Activated naive CD8-positive, alpha-beta T cell (primary cell): ENCODE results near the gene INTS15.
"Not testable (repeated sequence)": the region's sequence is repeated elsewhere in the genome, so short reads cannot be mapped to it uniquely, and the experiment has no call there.

Source experiments
- H3K27ac Mint-ChIP-seq: one replicate; pipeline ENCODE4 v1.8.0; 2021; ENCODE audit warnings: mixed read lengths
- H3K27me3 Mint-ChIP-seq: one replicate; pipeline ENCODE4 v1.8.0; 2021; ENCODE audit warnings: mixed read lengths
- H3K36me3 Mint-ChIP-seq: one replicate; pipeline ENCODE4 v1.8.0; 2021; ENCODE audit warnings: mixed read lengths
- H3K4me1 Mint-ChIP-seq: one replicate; pipeline ENCODE4 v1.8.0; 2021; ENCODE audit warnings: low read depth, mixed read lengths
- H3K4me3 Mint-ChIP-seq: one replicate; pipeline ENCODE4 v1.8.0; 2021; ENCODE audit warnings: mild to moderate bottlenecking, mixed read lengths
- H3K9me3 Mint-ChIP-seq: one replicate; pipeline ENCODE4 v1.8.0; 2021; ENCODE audit warnings: low read depth, mixed read lengths

Gene INTS15

GRCh38 chr7:6622134-6622710 is 32.4 kb downstream of the INTS15 start:
- Mint-ChIP-seq H3K36me3 (peaks cover 3% of the 10 kb centered on the region), H3K27me3 (no peaks in the 10 kb centered on the region), H3K27ac (no peak overlapping the region), H3K4me1 (peaks cover 54% of the 10 kb centered on the region), H3K9me3 (no peaks in the 10 kb centered on the region), H3K4me3 (no peak overlapping the region)

- H3K4me3 Mint-ChIP-seq: peak overlapping the region; percentile 73
- no peaks in the 10 kb centered on the region for H3K27me3 Mint-ChIP-seq
- H3K36me3 Mint-ChIP-seq: peaks cover 3% of the 10 kb centered on the region
- no peaks in the 10 kb centered on the region for H3K9me3 Mint-ChIP-seq
- H3K27ac Mint-ChIP-seq: peak overlapping the region; percentile 89
- peaks cover 45% of the 10 kb centered on the region for H3K4me1 Mint-ChIP-seq
These were observed 33.9 kb downstream of the INTS15 start for GRCh38 chr7:6623589-6624245.

GRCh38 chr7:6624246-6624611 is 34.4 kb downstream of the INTS15 start:
- Mint-ChIP-seq H3K4me1 (peaks cover 42% of the 10 kb centered on the region), H3K9me3 (no peaks in the 10 kb centered on the region), H3K36me3 (peaks cover 3% of the 10 kb centered on the region), H3K27ac (peak overlapping the region; percentile 89), H3K27me3 (no peaks in the 10 kb centered on the region), H3K4me3 (peak overlapping the region; percentile 73)

DNA sequence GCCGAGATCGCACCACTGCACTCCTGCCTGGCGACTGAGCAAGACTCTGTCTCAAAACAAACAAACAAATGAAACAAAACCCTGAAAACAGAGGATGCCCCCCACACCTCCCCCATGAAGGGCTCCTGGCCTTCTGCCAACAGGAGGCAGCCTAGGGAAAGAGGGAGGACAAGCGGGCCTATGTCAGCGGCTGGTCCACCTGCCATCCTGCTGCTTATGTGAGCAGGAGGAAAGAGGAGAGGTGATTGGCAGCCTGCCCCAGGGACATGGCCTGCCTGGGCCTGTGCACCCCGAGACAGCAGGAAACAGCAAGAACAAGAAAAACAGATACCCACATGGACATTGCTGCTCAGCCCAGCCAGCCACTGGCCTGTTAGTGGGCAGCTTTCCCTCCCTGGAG is 38.2 kb downstream of the INTS15 start:
- Mint-ChIP-seq H3K27me3 (no peaks in the 10 kb centered on the region), H3K4me3 (no peak overlapping the region)

DNA sequence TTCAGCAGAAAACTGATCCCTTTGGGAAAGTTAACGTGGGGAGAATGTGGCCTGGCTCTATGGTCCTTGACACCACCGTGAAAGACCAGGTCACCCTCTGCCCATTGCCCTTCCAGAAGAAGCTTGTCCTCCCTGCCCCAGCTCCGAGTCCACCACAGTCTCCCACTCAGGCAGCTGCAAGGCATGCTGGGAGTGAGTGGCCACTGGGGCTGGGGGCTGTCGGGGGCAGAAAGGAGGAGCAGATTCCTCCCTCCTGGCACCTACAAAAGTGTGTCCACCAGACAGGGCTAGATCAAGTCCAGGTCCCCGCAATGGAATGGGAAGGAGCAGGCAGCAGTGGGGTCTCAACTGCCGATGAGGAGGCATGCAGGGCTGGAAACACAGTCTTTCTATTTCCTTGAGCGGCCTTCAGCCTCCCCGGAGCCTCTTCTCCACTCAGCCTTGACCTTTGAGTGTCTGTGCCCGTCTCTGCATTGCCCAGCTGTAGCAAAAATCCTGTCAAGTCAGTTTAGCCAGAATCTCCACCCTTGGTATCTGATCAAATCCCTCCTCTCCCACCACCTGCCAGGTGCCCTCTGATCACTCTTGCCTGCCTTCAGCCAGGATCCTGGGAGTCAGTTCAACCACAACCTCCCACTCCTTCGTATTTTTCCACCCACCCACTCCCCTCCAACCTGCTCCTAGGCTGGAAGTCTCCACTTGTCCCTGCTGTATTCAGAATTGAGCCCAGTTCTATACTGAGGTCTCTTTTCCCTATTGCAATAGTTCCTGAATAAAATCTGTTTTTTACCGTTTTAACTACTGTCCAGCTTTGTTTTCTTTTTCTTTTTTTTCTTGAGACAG is 40.4 kb downstream of the INTS15 start:
- H3K27ac Mint-ChIP-seq: no peak overlapping the region
- no peaks in the 10 kb centered on the region for H3K36me3 Mint-ChIP-seq
- peaks cover 3% of the 10 kb centered on the region for H3K4me1 Mint-ChIP-seq
- no peaks in the 10 kb centered on the region for H3K9me3 Mint-ChIP-seq
- H3K4me3 Mint-ChIP-seq: no peak overlapping the region
- no peaks in the 10 kb centered on the region for H3K27me3 Mint-ChIP-seq

More for the DNA sequence above, 38.2 kb downstream of the INTS15 start:
- no peak overlapping the region for H3K27ac Mint-ChIP-seq
- no peaks in the 10 kb centered on the region for H3K36me3 Mint-ChIP-seq
- H3K9me3 Mint-ChIP-seq: no peaks in the 10 kb centered on the region
- peaks cover 20% of the 10 kb centered on the region for H3K4me1 Mint-ChIP-seq

DNA sequence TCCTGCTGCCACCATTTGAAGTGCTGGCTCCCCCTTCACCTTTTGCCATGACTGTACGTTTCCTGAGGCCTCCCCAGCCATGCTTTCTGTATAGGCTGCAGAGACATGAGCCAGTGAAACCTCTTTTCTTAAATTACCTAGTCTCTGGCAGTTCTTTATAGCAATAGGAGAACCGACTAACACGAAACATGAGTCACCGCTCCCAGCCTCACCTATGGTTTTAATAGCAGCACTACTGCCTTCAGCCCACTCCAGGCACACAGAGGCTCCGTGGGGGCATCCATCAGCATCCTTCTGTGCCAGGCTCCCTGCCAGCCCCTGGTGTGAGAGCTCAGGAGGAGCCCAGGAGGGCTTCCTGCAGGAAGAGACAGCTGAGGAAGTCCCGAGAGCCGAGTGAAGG is 41.8 kb downstream of the INTS15 start:
- Mint-ChIP-seq H3K27me3 (no peaks in the 10 kb centered on the region), H3K36me3 (no peaks in the 10 kb centered on the region), H3K9me3 (no peaks in the 10 kb centered on the region), H3K4me3 (no peak overlapping the region), H3K4me1 (peaks cover 2% of the 10 kb centered on the region), H3K27ac (no peak overlapping the region)

GRCh38 chr7:6634021-6634420 is 44.2 kb downstream of the INTS15 start:
- Mint-ChIP-seq H3K9me3 (no peaks in the 10 kb centered on the region), H3K36me3 (no peaks in the 10 kb centered on the region), H3K4me3 (no peak overlapping the region), H3K27ac (no peak overlapping the region), H3K4me1 (peaks cover 13% of the 10 kb centered on the region), H3K27me3 (no peaks in the 10 kb centered on the region)

GRCh38 chr7:6634971-6635370 is 45.1 kb downstream of the INTS15 start:
- H3K27me3 Mint-ChIP-seq, H3K9me3 Mint-ChIP-seq, H3K36me3 Mint-ChIP-seq, H3K27ac Mint-ChIP-seq: not testable (repeated sequence)
- peaks cover 23% of the 10 kb centered on the region for H3K4me1 Mint-ChIP-seq
- H3K4me3 Mint-ChIP-seq: peak overlapping the region; percentile 47

- peaks cover 26% of the 10 kb centered on the region for H3K4me1 Mint-ChIP-seq
- no peaks in the 10 kb centered on the region for H3K9me3 Mint-ChIP-seq
- no peaks in the 10 kb centered on the region for H3K27me3 Mint-ChIP-seq
- peak within 1 kb of the TSS; percentile 72 for H3K27ac Mint-ChIP-seq
- H3K4me3 Mint-ChIP-seq: peak within 1 kb of the TSS; percentile 92
- H3K36me3 Mint-ChIP-seq: peaks cover 4% of the 10 kb centered on the region
These were observed 47.1 kb downstream of the INTS15 start, which contains the start of gene ZNF316 for GRCh38 chr7:6636741-6637543. Gene ZNF316, plus strand, starts transcription at chr7:6637318. Its CDS starts 5,092 bp downstream, at chr7:6642410.

GRCh38 chr7:6637544-6638229 is 47.9 kb downstream of the INTS15 start:
- Mint-ChIP-seq H3K27ac (peak overlapping the region; percentile 72), H3K4me1 (peaks cover 26% of the 10 kb centered on the region), H3K36me3 (peaks cover 4% of the 10 kb centered on the region), H3K9me3 (no peaks in the 10 kb centered on the region), H3K4me3 (peak overlapping the region; percentile 92), H3K27me3 (no peaks in the 10 kb centered on the region)

DNA sequence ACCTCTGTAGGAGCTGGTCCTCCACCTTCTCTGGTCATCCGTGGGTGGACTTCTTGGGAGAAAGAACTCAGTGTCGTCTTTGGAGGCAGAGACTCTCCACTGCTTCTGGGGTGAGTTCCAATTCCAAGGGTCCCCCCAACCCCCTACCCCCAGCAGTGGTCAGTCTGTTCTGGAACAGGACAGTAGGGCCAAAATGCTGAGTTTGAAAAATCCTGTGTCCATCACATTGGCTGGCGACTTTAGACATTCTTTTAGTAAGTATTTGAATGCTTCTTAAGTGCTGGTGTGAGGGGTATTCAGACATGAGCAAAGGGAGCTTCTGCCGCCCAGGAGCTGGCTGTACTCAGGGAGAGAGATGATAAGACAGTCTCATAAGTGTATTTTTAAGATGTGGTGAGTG is 49.2 kb downstream of the INTS15 start:
- H3K27me3 Mint-ChIP-seq: no peaks in the 10 kb centered on the region

DNA sequence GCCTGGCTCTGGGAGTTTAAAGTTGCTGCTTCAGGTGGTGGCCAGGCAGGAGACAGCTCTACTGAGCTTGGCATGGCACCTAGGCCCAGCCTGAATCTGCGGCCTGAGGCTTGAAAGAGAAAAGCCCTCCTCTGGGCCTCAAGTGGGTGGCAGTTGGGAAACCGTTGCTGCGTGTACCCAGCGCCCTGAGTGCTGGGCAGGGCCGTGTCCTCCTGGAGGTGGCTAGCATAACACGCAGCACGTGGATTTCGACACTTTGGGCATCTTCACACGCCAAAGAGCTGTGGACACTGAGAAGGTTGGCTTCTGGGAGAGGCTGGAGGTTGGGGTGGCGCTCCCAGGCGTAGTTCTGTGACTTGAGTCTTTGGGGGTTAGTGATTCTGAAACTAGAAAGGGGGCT is 49.8 kb downstream of the INTS15 start:
- Mint-ChIP-seq H3K36me3 (peaks cover 4% of the 10 kb centered on the region), H3K27ac (peak overlapping the region; percentile 78), H3K4me1 (peaks cover 26% of the 10 kb centered on the region), H3K27me3 (no peaks in the 10 kb centered on the region), H3K9me3 (no peaks in the 10 kb centered on the region), H3K4me3 (peak overlapping the region; percentile 92)

More for the DNA sequence above, 49.2 kb downstream of the INTS15 start:
- Mint-ChIP-seq H3K4me1 (peaks cover 26% of the 10 kb centered on the region), H3K36me3 (peaks cover 4% of the 10 kb centered on the region), H3K9me3 (no peaks in the 10 kb centered on the region), H3K4me3 (peak overlapping the region; percentile 92), H3K27ac (peak overlapping the region; percentile 72)

- no peaks in the 10 kb centered on the region for H3K9me3 Mint-ChIP-seq
- H3K27ac Mint-ChIP-seq: peak overlapping the region; percentile 78
- peaks cover 4% of the 10 kb centered on the region for H3K36me3 Mint-ChIP-seq
- peaks cover 26% of the 10 kb centered on the region for H3K4me1 Mint-ChIP-seq
- no peaks in the 10 kb centered on the region for H3K27me3 Mint-ChIP-seq
- peak overlapping the region; percentile 48 for H3K4me3 Mint-ChIP-seq
These were observed 50.5 kb downstream of the INTS15 start for GRCh38 chr7:6640246-6640721.
